Aorta (tissue), 5 donors: ENCODE data around the gene PALLD. TPM values are rescaled to one million over a fixed set of nuclear protein-coding genes. Genes with fewer than 3 reads are reported as not detected.

Experiments used
- ATAC-seq: fragments of 200-7000 bp; cut with Tn5 transposase; one replicate; pipeline ENCODE4 v1.9.1; 2022; ENCODE audit warnings: moderate library complexity; ENCODE audit not compliant: low FRiP score
- DNase-seq, 2 donors: peaks; one replicate each; pipeline ENCODE4 v3.0.0-alpha.2; 2020
- H3K27ac ChIP-seq, 2 donors: one replicate each; pipeline ENCODE4 v1.5.1; 2013; ENCODE audit warnings: low read length in 2 of 2, mild to moderate bottlenecking in 2 of 2, moderate library complexity in 2 of 2, control low read depth in 1 of 2, inconsistent platforms in 1 of 2, low read depth in 1 of 2
- H3K27me3 ChIP-seq, 2 donors: one replicate each; pipeline ENCODE4 v1.6.1; 2013; ENCODE audit warnings: control low read depth in 1 of 2, low read length in 1 of 2, mild to moderate bottlenecking in 1 of 2, moderate library complexity in 1 of 2; ENCODE audit not compliant: insufficient read depth in 2 of 2, control insufficient read depth in 1 of 2
- H3K36me3 ChIP-seq, 2 donors: one replicate each; pipeline ENCODE4 v1.6.1; 2013; ENCODE audit warnings: control low read depth in 1 of 2, low read length in 1 of 2, mild to moderate bottlenecking in 1 of 2; ENCODE audit not compliant: insufficient read depth in 2 of 2, control insufficient read depth in 1 of 2
- H3K4me1 ChIP-seq, 2 donors: one replicate each; pipeline ENCODE4 v1.6.1; 2013; ENCODE audit warnings: low read length in 2 of 2, control low read depth in 1 of 2, mild to moderate bottlenecking in 1 of 2, moderate library complexity in 1 of 2; ENCODE audit not compliant: insufficient read depth in 2 of 2, control insufficient read depth in 1 of 2
- H3K4me3 ChIP-seq, 2 donors: one replicate each; pipeline ENCODE4 v1.5.1; 2013; ENCODE audit warnings: low read length in 2 of 2, control low read depth in 1 of 2, mild to moderate bottlenecking in 1 of 2
- H3K9me3 ChIP-seq: one replicate; pipeline ENCODE4 v1.6.1; 2013; ENCODE audit warnings: mild to moderate bottlenecking, low read length; ENCODE audit not compliant: control insufficient read depth
- WGBS, 2 donors: extraction: QIAGEN DNeasy Blood & Tissue Kit; methylation state at CpG; one replicate each; pipeline ENCODE4 v1.1.7; 2013; 5-methylcytosine and 5-hydroxymethylcytosine counted together
- intact Hi-C, 2 donors: fragments of 100-400 bp; cut with DNase I; formaldehyde crosslinking; loops; one replicate each; pipeline versions ENCODE4 v1.14.2 to v1.15.0; 2022
- polyA plus RNA-seq, 2 donors: library from polyadenylated mRNA; stranded (reverse); fragments of 200-250 nt; gene quantifications; one replicate each; pipeline ENCODE4 v1.2.3, GENCODE V29; 2013
- total RNA-seq, 2 donors: library from RNA; stranded (reverse); fragmentation: NEBNext Ultra II Directional; extraction: Animal tissue kit (Norgen Biotek cat#: 25700); gene quantifications; one replicate each; pipeline ENCODE4 v1.2.1, GENCODE V29; 2021
- donor health status: healthy with polysubstance abuse.
- donor health status: Bipolar disorder and iron deficiency.
- donor health status: DM: no; HTN: no; CAD: no.
- donor health status: DM: no; HTN: no; CAD: no.
- donor health status: DM: yes; HTN: yes; CAD: no.

PALLD gene
- total and polyA plus RNA-seq, 4 donors: 253 to 626 (median 464) TPM

DNA sequence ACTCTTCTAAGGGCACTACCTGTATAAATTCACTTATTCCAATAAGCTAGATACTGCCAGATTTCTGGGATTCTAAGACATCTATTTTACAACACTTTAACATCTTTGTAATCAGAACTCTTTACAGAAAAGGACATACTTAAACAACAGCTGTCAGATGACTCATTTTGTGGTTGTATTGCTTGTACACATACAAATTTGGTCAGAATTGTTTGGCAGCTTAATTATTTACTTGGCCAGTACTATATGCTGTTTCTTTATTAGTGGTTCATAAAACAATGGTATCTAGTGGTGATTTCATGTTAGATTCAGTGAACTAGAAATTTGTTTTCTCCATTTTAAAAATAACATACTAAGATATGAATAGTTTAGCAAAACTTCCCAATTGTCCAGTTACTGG, 27.2 kb downstream of the PALLD start:
- DNase-seq (no peak), ATAC-seq (no peak)
- Histone ChIP-seq H3K4me3 (no peak overlapping the region), H3K36me3 (no peaks in the 10 kb centered on the region), H3K4me1 (no peaks in the 10 kb centered on the region), H3K27me3 (no peaks in the 10 kb centered on the region), H3K9me3 (no peaks in the 10 kb centered on the region), H3K27ac (no peak overlapping the region)
- intact Hi-C loops: no loop called here

DNA sequence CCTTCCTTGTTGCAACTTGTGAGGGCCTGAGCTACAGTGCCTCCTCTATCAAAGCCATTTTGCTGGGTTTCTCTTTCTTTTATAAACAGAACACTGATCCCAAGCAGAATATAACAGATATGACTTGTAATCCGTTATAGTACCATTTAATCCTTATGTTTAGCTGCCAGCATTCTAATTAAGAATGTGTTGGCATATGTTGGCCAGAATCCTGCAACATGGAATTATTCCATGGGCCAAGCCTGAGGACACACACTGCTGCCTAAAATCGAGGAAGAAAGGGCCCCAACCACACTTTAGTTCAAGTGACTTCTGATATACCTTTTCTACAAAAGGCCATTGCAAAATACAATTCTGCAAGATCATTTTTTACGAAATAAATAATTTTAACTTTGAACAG, 28.0 kb downstream of the PALLD start:
- no peaks in the 10 kb centered on the region for H3K4me1 ChIP-seq
- intact Hi-C loops: no loop called here
- H3K27me3 ChIP-seq: no peaks in the 10 kb centered on the region
- H3K27ac ChIP-seq: no peak overlapping the region
- WGBS, 2 donors: 75 to 79% methylated on average over 3 of the region's 3 CpGs
- no peaks in the 10 kb centered on the region for H3K9me3 ChIP-seq
- ATAC-seq: no peak
- H3K36me3 ChIP-seq: no peaks in the 10 kb centered on the region
- DNase-seq: no peak
- H3K4me3 ChIP-seq: no peak overlapping the region

DNA sequence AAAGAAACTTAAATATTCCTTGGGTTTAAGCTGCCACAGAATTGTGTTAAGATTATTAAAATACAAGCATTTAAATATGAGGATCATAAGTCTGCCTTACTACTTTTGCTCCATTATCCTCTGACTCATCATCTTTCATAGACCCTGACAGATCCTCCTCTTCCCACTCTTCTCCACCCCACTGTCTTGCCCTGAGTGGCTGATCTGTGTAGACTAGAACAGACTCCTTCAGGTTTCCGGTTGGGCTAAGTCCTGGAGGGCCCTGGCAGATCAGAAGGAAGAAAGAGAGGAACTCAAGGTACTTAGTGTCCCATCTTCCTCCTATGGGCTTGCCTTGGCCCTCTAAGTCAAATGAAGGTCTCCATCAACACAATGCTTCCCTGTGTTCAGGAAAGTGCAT, 30.7 kb downstream of the PALLD start:
- intact Hi-C loops: no loop called here
- H3K27me3 ChIP-seq: no peaks in the 10 kb centered on the region
- no peak for DNase-seq
- H3K4me3 ChIP-seq: no peak overlapping the region
- no peaks in the 10 kb centered on the region for H3K9me3 ChIP-seq
- H3K4me1 ChIP-seq: no peaks in the 10 kb centered on the region
- WGBS, 2 donors: 92 to 100% methylated on average over 1 of the region's 1 CpG
- ATAC-seq: no peak
- H3K27ac ChIP-seq: no peak overlapping the region
- no peaks in the 10 kb centered on the region for H3K36me3 ChIP-seq

DNA sequence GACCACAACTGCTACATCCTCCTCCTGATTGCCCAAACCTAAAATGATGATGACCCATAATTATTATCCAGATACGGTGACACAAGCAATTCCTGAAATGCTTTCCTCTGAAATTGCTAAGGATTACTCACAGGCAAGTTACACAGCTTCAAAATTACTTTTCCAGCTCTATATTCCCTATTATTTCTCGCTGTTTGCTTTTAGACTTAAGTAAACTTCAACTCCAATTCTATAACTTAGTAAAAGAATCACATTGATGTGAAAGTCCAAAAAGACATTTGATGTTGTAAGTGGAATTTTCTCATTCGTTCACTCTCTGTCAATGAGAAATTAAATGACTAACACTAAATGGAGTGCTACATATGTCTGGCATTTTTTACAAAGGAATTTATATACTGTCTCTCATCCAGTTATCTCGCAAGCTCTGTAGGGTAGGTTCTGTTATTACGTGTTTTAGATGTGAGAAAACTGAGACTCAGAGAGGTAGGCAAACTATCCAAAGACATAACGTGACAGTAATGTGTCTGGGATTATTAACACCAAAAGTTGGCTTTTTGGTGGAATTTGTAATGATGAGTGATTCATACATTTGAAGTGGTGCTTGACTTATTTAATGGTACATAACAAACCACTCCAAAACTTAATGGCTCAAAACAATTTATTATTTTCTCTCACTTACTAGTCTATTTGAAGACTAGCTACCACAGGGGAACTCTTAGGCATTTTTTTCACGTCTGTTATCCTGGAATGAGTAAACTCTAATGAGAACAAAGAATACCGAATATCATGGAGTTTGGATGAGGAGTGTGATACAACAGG, 31.5 kb downstream of the PALLD start:
- 88 to 90% methylated on average over 8 of the region's 8 CpGs for WGBS, 2 donors
- intact Hi-C loops: no loop called here

DNA sequence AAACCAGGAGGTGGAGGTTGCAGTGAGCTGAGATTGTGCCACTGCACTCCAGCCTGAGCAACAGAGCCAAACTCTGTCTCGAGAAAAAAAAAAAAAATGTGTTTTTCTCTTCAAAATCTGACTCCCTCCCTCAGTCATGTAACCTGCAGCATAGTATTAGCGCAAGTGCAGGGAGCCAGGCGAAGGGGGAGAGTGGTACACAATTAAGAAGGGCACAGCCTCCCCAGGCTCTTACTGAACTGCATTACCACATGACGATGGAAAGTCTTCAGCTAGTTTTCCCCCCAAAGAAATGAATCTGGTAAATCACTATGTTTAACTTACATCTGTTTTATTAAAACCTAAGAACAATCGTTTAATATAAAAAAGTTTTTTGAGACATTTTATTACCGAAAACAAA, 32.4 kb downstream of the PALLD start:
- H3K27ac ChIP-seq: no peak overlapping the region
- no peaks in the 10 kb centered on the region for H3K27me3 ChIP-seq
- ATAC-seq (no peak), DNase-seq (no peak)
- 85% methylated on average over 6 of the region's 6 CpGs for WGBS, 2 donors
- no peak overlapping the region for H3K4me3 ChIP-seq
- intact Hi-C loops: no loop called here
- H3K9me3 ChIP-seq: no peaks in the 10 kb centered on the region
- H3K36me3 ChIP-seq: no peaks in the 10 kb centered on the region
- no peaks in the 10 kb centered on the region for H3K4me1 ChIP-seq

More for the DNA sequence above, 31.5 kb downstream of the PALLD start:
- DNase-seq: no peak
- no peaks in the 10 kb centered on the region for H3K36me3 ChIP-seq
- no peaks in the 10 kb centered on the region for H3K9me3 ChIP-seq
- H3K4me3 ChIP-seq: no peak overlapping the region
- no peaks in the 10 kb centered on the region for H3K4me1 ChIP-seq
- no peak for ATAC-seq
- H3K27ac ChIP-seq: no peak overlapping the region
- H3K27me3 ChIP-seq: no peaks in the 10 kb centered on the region

DNA sequence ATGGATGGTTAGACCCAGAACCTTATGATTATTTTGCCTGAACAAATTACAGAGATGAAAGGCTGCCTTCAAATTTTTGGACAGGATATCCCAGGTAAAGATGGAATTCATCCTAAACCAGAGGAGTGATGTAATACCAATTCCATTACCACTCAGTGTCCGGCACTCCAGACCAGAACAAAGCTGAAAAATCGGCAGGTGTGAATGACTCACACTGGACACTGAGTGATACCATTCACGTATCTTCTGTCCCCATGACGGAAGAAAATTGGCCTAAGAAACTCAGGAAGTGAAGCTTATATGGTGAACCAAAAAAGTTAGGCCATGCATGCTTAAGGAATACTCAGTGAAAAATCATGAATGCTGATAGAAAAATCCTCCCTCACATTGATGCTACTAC, 34.5 kb downstream of the PALLD start:
- WGBS, 2 donors: 94% methylated on average over 4 of the region's 4 CpGs
- ATAC-seq: no peak

DNA sequence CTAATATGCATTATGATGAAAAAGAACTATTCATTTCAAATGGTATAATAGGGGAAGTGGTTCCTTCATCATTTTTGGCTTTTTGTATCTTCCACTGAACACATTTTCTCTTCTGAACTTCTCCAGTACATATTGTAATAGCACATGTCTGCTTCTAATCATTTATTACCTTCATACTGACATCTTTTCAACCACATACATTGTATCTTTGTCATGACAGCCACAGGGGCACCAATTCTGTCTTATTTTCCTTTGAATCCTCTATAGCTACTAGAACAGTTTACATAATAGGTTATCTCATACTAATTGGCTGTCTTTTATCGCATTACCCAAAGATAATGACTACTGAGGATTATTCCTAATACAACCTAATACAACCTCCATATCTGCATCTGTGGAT, 37.7 kb downstream of the PALLD start:
- Histone ChIP-seq H3K27ac (no peak overlapping the region), H3K4me1 (no peaks in the 10 kb centered on the region), H3K27me3 (no peaks in the 10 kb centered on the region), H3K4me3 (no peak overlapping the region), H3K36me3 (no peaks in the 10 kb centered on the region), H3K9me3 (no peaks in the 10 kb centered on the region)
- 64 to 98% methylated on average over 1 of the region's 1 CpG for WGBS, 2 donors
- DNase-seq: no peak
- intact Hi-C loops: no loop called here
- ATAC-seq: no peak

More for the DNA sequence above, 34.5 kb downstream of the PALLD start:
- H3K9me3 ChIP-seq: no peaks in the 10 kb centered on the region
- no peaks in the 10 kb centered on the region for H3K36me3 ChIP-seq
- intact Hi-C loops: no loop called here
- no peak overlapping the region for H3K27ac ChIP-seq
- H3K4me1 ChIP-seq: no peaks in the 10 kb centered on the region
- DNase-seq: no peak
- H3K4me3 ChIP-seq: no peak overlapping the region
- no peaks in the 10 kb centered on the region for H3K27me3 ChIP-seq

DNA sequence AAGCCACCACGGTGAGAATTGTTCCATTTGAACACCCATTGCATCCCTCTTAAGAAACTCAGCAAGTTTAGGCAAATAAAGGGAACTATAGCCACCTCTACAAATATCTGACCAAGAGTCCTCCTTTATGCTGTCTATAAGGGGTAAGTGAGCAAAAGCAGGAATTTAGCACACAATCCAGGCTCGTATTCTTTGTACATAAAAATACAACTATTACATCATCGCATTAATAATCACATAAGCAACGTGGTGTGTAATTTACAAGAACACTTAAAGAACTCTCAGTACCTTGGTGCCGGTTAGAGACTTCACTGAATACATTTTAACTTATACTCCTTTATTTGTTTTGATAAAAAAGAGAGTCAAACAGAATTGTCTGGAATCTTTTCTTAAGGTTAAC, 38.8 kb downstream of the PALLD start:
- no peaks in the 10 kb centered on the region for H3K9me3 ChIP-seq
- DNase-seq (no peak), ATAC-seq (no peak)
- intact Hi-C loops: no loop called here
- H3K4me3 ChIP-seq: no peak overlapping the region
- no peak overlapping the region for H3K27ac ChIP-seq
- H3K36me3 ChIP-seq: no peaks in the 10 kb centered on the region
- no peaks in the 10 kb centered on the region for H3K27me3 ChIP-seq
- H3K4me1 ChIP-seq: no peaks in the 10 kb centered on the region
- WGBS, 2 donors: 57 to 62% methylated on average over 5 of the region's 5 CpGs

DNA sequence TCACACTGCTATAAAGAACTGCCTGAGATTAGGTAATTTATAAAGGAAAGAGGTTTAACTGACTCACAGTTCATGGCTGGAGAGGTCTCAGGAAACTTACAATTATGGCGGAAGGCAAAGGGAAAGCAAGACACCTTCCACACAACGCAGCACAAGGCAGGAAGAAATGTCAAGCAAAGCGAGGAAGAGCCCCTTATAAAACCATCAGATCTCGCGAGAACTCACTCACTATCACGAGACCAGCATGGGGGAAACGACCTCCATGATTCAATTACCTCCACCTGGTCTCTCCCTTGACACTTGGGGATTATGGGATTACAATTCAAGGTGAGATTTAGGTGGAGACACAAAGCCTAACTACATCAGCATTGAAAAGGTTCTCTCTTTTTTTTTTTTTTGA, 39.6 kb downstream of the PALLD start:
- H3K4me3 ChIP-seq: no peak overlapping the region
- intact Hi-C loops: no loop called here
- H3K27ac ChIP-seq: no peak overlapping the region
- 84 to 87% methylated on average over 7 of the region's 7 CpGs for WGBS, 2 donors
- H3K36me3 ChIP-seq: no peaks in the 10 kb centered on the region
- no peaks in the 10 kb centered on the region for H3K9me3 ChIP-seq
- no peak for DNase-seq
- no peaks in the 10 kb centered on the region for H3K4me1 ChIP-seq
- no peak for ATAC-seq
- no peaks in the 10 kb centered on the region for H3K27me3 ChIP-seq
